H1 (cell line): ENCODE data around the gene ACE. TPM values are rescaled to one million over a fixed set of nuclear protein-coding genes. Genes with fewer than 3 reads are reported as not detected.

Source experiments
- CTCF ChIA-PET: fragments of 300-600 bp; sonication (Branson Sonifier 250); formaldehyde crosslinking; loops from one replicate; lab custom pipeline; 2021; ENCODE audit not compliant: partially characterized antibody; lab: Charles Lee
- POLR2A ChIA-PET: fragments of 300-600 bp; sonication (Branson Sonifier 250); formaldehyde crosslinking; loops from one replicate; lab custom pipeline; 2021; ENCODE audit warnings: inconsistent platforms; ENCODE audit not compliant: partially characterized antibody; lab: Charles Lee
- DNase-seq, 2 experiments: peaks; one replicate each; pipeline versions ENCODE4 v3.0.0 to v3.0.0-alpha.2; 2010 to 2022; ENCODE audit warnings: low spot score in 2 of 2, low read depth in 1 of 2, mixed read lengths in 1 of 2
- FAIRE-seq: peaks from 2 replicates; lab custom pipeline; 2011; peaks lifted over from hg19 to GRCh38; lab: Jason Lieb, UNC
- H2AFZ ChIP-seq: 2 replicates; pipeline ENCODE4 v1.8.1; 2012; ENCODE audit warnings: low read length, inconsistent platforms
- H2AK5ac ChIP-seq: 2 replicates; pipeline ENCODE4 v1.6.1; 2013; ENCODE audit warnings: low read depth, low read length
- H2BK120ac ChIP-seq: replicated peaks from 2 replicates; pipeline ENCODE3; 2013; ENCODE audit warnings: low read depth, low read length, inconsistent platforms
- H2BK12ac ChIP-seq: 2 replicates; pipeline ENCODE4 v1.6.1; 2013; ENCODE audit warnings: low read depth, low read length
- H2BK15ac ChIP-seq: 2 replicates; pipeline ENCODE4 v1.6.1; 2013; ENCODE audit warnings: low read length
- H2BK20ac ChIP-seq: 2 replicates; pipeline ENCODE4 v1.6.1; 2013; ENCODE audit warnings: low read length
- H2BK5ac ChIP-seq: 2 replicates; pipeline ENCODE4 v1.6.1; 2013; ENCODE audit warnings: low read depth, low read length
- H3K14ac ChIP-seq: 2 replicates; pipeline ENCODE4 v1.6.1; 2013; ENCODE audit warnings: inconsistent platforms; ENCODE audit not compliant: insufficient read length
- H3K18ac ChIP-seq: 2 replicates; pipeline ENCODE4 v1.6.1; 2013; ENCODE audit warnings: low read length; ENCODE audit errors: extremely low read depth
- H3K23ac ChIP-seq: 2 replicates; pipeline ENCODE4 v1.6.1; 2013; ENCODE audit warnings: inconsistent platforms; ENCODE audit not compliant: insufficient read length
- H3K23me2 ChIP-seq: 2 replicates; pipeline ENCODE4 v1.6.1; 2013; ENCODE audit warnings: low read depth, low read length
- H3K27ac ChIP-seq: 2 replicates; pipeline ENCODE4 v1.6.1; 2011; ENCODE audit warnings: low read depth, low read length, inconsistent platforms
- H3K27me3 ChIP-seq, 4 experiments: replicated peaks in 1 of 4; 1 replicate in 1 of 4; 2 replicates in 3 of 4; pipeline versions ENCODE4 v1.6.1 to v1.8.1; 2011 to 2013; ENCODE audit warnings: low read length in 3 of 4, mild to moderate bottlenecking in 3 of 4, inconsistent platforms in 2 of 4, mixed read lengths in 2 of 4, moderate library complexity in 1 of 4; ENCODE audit not compliant: control insufficient read depth in 3 of 4, insufficient read depth in 3 of 4; ENCODE audit errors: extremely low read depth in 1 of 4
- H3K36me3 ChIP-seq, 4 experiments: 2 replicates each; pipeline versions ENCODE4 v1.6.1 to v1.8.1; 2011 to 2013; ENCODE audit warnings: mild to moderate bottlenecking in 4 of 4, low read length in 3 of 4, moderate library complexity in 2 of 4, control low read depth in 1 of 4, inconsistent platforms in 1 of 4; ENCODE audit not compliant: insufficient read depth in 4 of 4, control insufficient read depth in 2 of 4
- H3K4ac ChIP-seq: replicated peaks from 2 replicates; pipeline ENCODE3; 2013; ENCODE audit warnings: low read length, low read depth, mixed read lengths, inconsistent platforms; ENCODE audit not compliant: insufficient read length
- H3K4me1 ChIP-seq, 4 experiments: replicated peaks in 1 of 4; 1 replicate in 1 of 4; 2 replicates in 3 of 4; pipeline versions ENCODE4 v1.6.1 to v1.8.1; 2011 to 2013; ENCODE audit warnings: low read length in 3 of 4, inconsistent platforms in 2 of 4, mixed read lengths in 1 of 4; ENCODE audit not compliant: insufficient read depth in 4 of 4, control insufficient read depth in 3 of 4
- H3K4me2 ChIP-seq, 2 experiments: 2 replicates each; pipeline versions ENCODE4 v1.6.1 to v1.8.1; 2011 to 2013; ENCODE audit warnings: low read depth in 2 of 2, low read length in 2 of 2, control low read depth in 1 of 2, inconsistent platforms in 1 of 2, mild to moderate bottlenecking in 1 of 2; ENCODE audit not compliant: insufficient read depth in 1 of 2
- H3K4me3 ChIP-seq, 4 experiments: fragments of 200-600, 300-600 bp in 1 of 4; sonication (generic), shearing (Covaris generic), sonication (Bioruptor Twin) in 1 of 4; 2 replicates each; pipeline versions ENCODE4 v1.5.1 to v1.8.1; 2011 to 2016; ENCODE audit warnings: low read length in 4 of 4, low read depth in 3 of 4, control low read depth in 2 of 4, inconsistent platforms in 2 of 4, mild to moderate bottlenecking in 2 of 4, mixed read lengths in 1 of 4, moderate library complexity in 1 of 4; ENCODE audit not compliant: insufficient read depth in 2 of 4; ENCODE audit errors: extremely low read depth in 1 of 4
- H3K56ac ChIP-seq: replicated peaks from 2 replicates; pipeline ENCODE3; 2013; ENCODE audit warnings: low read depth, mild to moderate bottlenecking, mixed read lengths, low read length, inconsistent platforms; ENCODE audit not compliant: insufficient read length
- H3K79me1 ChIP-seq: 2 replicates; pipeline ENCODE4 v1.6.1; 2013; ENCODE audit warnings: low read depth, low read length, control low read depth
- H3K79me2 ChIP-seq, 2 experiments: 2 replicates each; pipeline versions ENCODE4 v1.6.1 to v1.8.1; 2012 to 2013; ENCODE audit warnings: low read length in 2 of 2, mild to moderate bottlenecking in 2 of 2, inconsistent platforms in 1 of 2; ENCODE audit not compliant: insufficient read depth in 2 of 2, control insufficient read depth in 1 of 2
- H3K9ac ChIP-seq, 4 experiments: replicated peaks in 1 of 4; 1 replicate in 1 of 4; 2 replicates in 3 of 4; pipeline versions ENCODE4 v1.6.1 to v1.8.1; 2011 to 2013; ENCODE audit warnings: low read depth in 3 of 4, low read length in 3 of 4, control low read depth in 2 of 4, mild to moderate bottlenecking in 2 of 4, moderate library complexity in 2 of 4, inconsistent platforms in 1 of 4; ENCODE audit errors: extremely low read depth in 1 of 4
- H3K9me3 ChIP-seq, 2 experiments: 2 replicates each; pipeline versions ENCODE4 v1.6.1 to v1.8.1; 2012 to 2013; ENCODE audit warnings: mild to moderate bottlenecking in 2 of 2, moderate library complexity in 2 of 2, control low read depth in 1 of 2, inconsistent platforms in 1 of 2, low read depth in 1 of 2, low read length in 1 of 2, mixed read lengths in 1 of 2; ENCODE audit not compliant: insufficient read depth in 2 of 2
- H4K20me1 ChIP-seq, 2 experiments: replicated peaks in 1 of 2; 2 replicates each; pipeline versions ENCODE3 to v1.8.1; 2011 to 2013; ENCODE audit warnings: inconsistent platforms in 2 of 2, low read length in 2 of 2, mild to moderate bottlenecking in 1 of 2; ENCODE audit not compliant: insufficient read depth in 2 of 2, control insufficient read depth in 1 of 2
- H4K5ac ChIP-seq: 2 replicates; pipeline ENCODE4 v1.6.1; 2013; ENCODE audit warnings: low read length, low read depth, mixed read lengths, inconsistent platforms; ENCODE audit not compliant: insufficient read length
- H4K8ac ChIP-seq: 2 replicates; pipeline ENCODE4 v1.8.0; 2013; ENCODE audit warnings: mild to moderate bottlenecking, moderate library complexity, low read length, inconsistent platforms; ENCODE audit not compliant: insufficient read depth; ENCODE audit errors: extremely low read depth
- H4K91ac ChIP-seq: replicated peaks from 2 replicates; pipeline ENCODE3; 2013; ENCODE audit warnings: low read length, mixed read lengths, inconsistent platforms; ENCODE audit not compliant: insufficient read length
- BACH1 ChIP-seq: IDR thresholded peaks from 2 replicates; pipeline ENCODE4 v1.6.1; 2012; ENCODE audit warnings: low read length, improper control_type of control experiment
- CHD1 ChIP-seq: IDR thresholded peaks from 2 replicates; pipeline ENCODE4 v1.6.1; 2012; ENCODE audit warnings: low read depth, low read length, improper control_type of control experiment
- CREB1 ChIP-seq: IDR thresholded peaks from 2 replicates; pipeline ENCODE4 v1.6.1; 2012; ENCODE audit warnings: inconsistent platforms
- EP300 ChIP-seq, 2 experiments: IDR thresholded peaks; 1 replicate in 1 of 2; 2 replicates in 1 of 2; pipeline ENCODE4 v1.6.1; 2011 to 2012; ENCODE audit warnings: low read depth in 2 of 2, low read length in 2 of 2, mild to moderate bottlenecking in 2 of 2, borderline replicate concordance in 1 of 2, inconsistent platforms in 1 of 2, moderate library complexity in 1 of 2
- KDM5A ChIP-seq: fragments of 200-600 bp; IDR thresholded peaks from 2 replicates; pipeline ENCODE4 v1.7.1; 2012; ENCODE audit warnings: mild to moderate bottlenecking, low read length, inconsistent platforms, mixed read lengths
- MAFK ChIP-seq: IDR thresholded peaks from 2 replicates; pipeline ENCODE4 v1.6.1; 2012; ENCODE audit warnings: low read depth, mild to moderate bottlenecking, improper control_type of control experiment, low read length
- RAD21 ChIP-seq, 2 experiments: IDR thresholded peaks in 1 of 2; conservative IDR thresholded peaks in 1 of 2; 2 replicates each; pipeline ENCODE4 v1.6.1; 2011; ENCODE audit warnings: low read depth in 2 of 2, low read length in 2 of 2, improper control_type of control experiment in 1 of 2, inconsistent platforms in 1 of 2, mild to moderate bottlenecking in 1 of 2, moderate library complexity in 1 of 2
- RNF2 ChIP-seq: fragments of 200-900, 300-1000 bp; sonication (generic); IDR thresholded peaks from 2 replicates; pipeline ENCODE4 v1.7.1; 2016; ENCODE audit warnings: borderline replicate concordance, low read depth, mild to moderate bottlenecking, antibody characterized with exemption, low read length; ENCODE audit not compliant: poor library complexity, severe bottlenecking; ENCODE audit errors: missing control alignments
- TCF12 ChIP-seq: IDR thresholded peaks from 2 replicates; pipeline ENCODE4 v1.6.1; 2011; ENCODE audit warnings: low read depth, mild to moderate bottlenecking, low read length
- YY1 ChIP-seq: IDR thresholded peaks from 2 replicates; pipeline ENCODE4 v1.6.1; 2011; ENCODE audit warnings: low read depth, mild to moderate bottlenecking, low read length
- ZNF274 ChIP-seq: IDR thresholded peaks from 2 replicates; pipeline ENCODE4 v1.7.0; 2012; ENCODE audit warnings: low read length, borderline replicate concordance; ENCODE audit errors: extremely low read depth
- WGBS, 2 experiments: shearing (Covaris generic) in 1 of 2; methylation state at CpG; one replicate each; pipeline versions ENCODE4 v1.1.6 to v1.1.7; 2013 to 2015; ENCODE audit warnings: low lambda C conversion rate in 2 of 2, mixed read lengths in 2 of 2, inconsistent platforms in 1 of 2, low coverage in 1 of 2, missing lambda C conversion rate in 1 of 2; ENCODE audit not compliant: insufficient replicate concordance in 2 of 2, insufficient coverage in 1 of 2, insufficient read length in 1 of 2; ENCODE audit errors: extremely low coverage in 1 of 2, missing lambda C conversion rate in 1 of 2; 5-methylcytosine and 5-hydroxymethylcytosine counted together
- polyA plus RNA-seq, 7 experiments: library from polyadenylated mRNA; depleted of rRNA in 3 of 7; stranded (reverse) in 5 of 7; unstranded in 2 of 7; fragments of >200 nt in 5 of 7; fragments of 200-250 nt in 2 of 7; gene quantifications; 1 replicate in 5 of 7; 2 replicates in 1 of 7; 4 replicates in 1 of 7; pipeline versions ENCODE4 v1.2.1 to v1.2.3, GENCODE V29; 2011 to 2013; ENCODE audit warnings: missing spikeins in 2 of 7, mixed read lengths in 2 of 7
- total RNA-seq: library from RNA; stranded (reverse); fragmentation: NEBNext Ultra II Directional; extraction: Animal tissue kit (Norgen Biotek cat#: 25700); gene quantifications from 2 replicates; pipeline ENCODE4 v1.2.1, GENCODE V29; 2021

Gene ACE
- total and polyA plus RNA-seq, 2 of the 8 experiments (the other 6 are each of a cell fraction or from before 2014, with no cell fraction given) = 2.5 to 5.5 TPM

DNA sequence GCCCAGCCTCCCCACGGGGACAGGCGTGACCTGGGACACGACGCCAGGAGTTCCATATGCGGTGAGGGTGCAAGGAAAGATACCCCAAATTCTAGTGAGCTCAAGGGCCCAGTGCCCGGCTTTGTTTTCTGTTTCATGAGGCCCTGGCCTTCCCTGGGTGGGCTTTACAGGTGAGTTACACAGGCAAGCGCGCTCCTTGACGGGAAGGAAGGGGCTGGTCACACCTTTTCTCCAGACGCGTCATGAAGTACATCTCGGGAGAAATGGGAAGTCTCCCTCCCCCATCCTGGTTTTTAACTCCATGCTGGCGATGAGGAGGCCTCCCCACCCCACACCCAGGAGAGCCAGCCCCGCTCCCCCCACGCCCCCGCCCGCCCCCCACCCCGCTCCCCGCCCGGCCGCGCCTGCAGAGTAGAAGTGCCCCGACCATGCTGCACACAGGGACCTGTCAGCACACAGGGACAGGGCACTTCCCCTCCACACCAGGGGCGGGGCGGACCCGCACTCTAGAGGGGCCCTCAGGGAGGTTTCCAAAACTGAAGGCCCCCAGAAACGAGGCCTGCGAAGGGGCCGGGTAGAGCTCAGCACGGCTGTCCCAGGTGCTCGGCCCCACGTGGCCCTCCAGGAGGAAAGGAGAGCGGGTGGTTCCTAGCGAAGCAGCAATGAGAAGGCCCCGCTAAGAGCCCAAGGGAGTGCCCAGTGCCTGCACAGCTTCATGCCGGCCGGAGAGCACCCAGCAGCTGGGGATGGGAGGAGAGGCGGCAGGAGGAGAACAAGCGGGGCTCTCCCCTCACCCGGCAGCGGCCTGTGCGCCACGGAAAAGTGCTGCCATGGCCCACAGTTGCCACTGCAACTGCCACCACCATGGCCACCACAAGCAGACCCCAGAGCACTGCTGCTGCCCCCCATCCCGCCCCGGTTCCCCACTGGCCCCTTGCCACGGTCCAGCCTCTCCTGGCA is 38.5 kb upstream of the ACE start:
- Histone ChIP-seq H2BK12ac (no peak overlapping the region), H3K18ac (peak overlapping the region; percentile 48; the same call in 1 of the 2 replicates), H3K79me1 (peaks cover 6% of the 10 kb centered on the region; the same call in 1 of the 2 replicates), H2BK120ac (no peak overlapping the region), H3K4ac (no peak overlapping the region), H3K36me3 (no peaks in the 10 kb centered on the region), H2BK5ac (no peak overlapping the region), H2BK15ac (no peak overlapping the region), H4K8ac (no peak overlapping the region), H2AFZ (no peak overlapping the region), H3K4me3 (no peak overlapping the region), H4K20me1 (peaks cover 0 to 2% of the 10 kb centered on the region in 2 experiments), H3K9me3 (no peaks in the 10 kb centered on the region), H3K23me2 (no peaks in the 10 kb centered on the region), H3K14ac (no peak overlapping the region), H3K23ac (no peak overlapping the region), H3K27ac (no peak overlapping the region), H2BK20ac (no peak overlapping the region), H4K5ac (no peak overlapping the region), H4K91ac (no peak overlapping the region), H3K79me2 (no peaks in the 10 kb centered on the region), H2AK5ac (no peak overlapping the region), H3K4me2 (no peak overlapping the region), H3K9ac (no peak overlapping the region), H3K56ac (no peak overlapping the region), H3K27me3 (no peaks in the 10 kb centered on the region), H3K4me1 (peaks cover 0 to 21% (median 6%) of the 10 kb centered on the region in 4 experiments; a peak in 5 of 7 replicates)
- DNase-seq = no peak
- 85% methylated on average over 28 of the region's 46 CpGs; no CpG with 5 or more reads in 1 of the 2 experiments for WGBS, 2 experiments
- no peak for FAIRE-seq
- CTCF ChIA-PET = interaction anchor here (0.9 to 29.0 kb wide), 8 partner anchors 10 to 206 kb away, joined by 3 to 758 read pairs (median 17); partner anchors contain the start of gene ACE
- POLR2A ChIA-PET = interaction anchor here (4.8 kb wide), 1 partner anchor 9 kb away, joined by 33 read pairs; the partner anchor contains the start of gene CYB561
- TF ChIP-seq TCF12 = no peak
- no peak for TF ChIP-seq CREB1
- no peak for TF ChIP-seq KDM5A
- TF ChIP-seq BACH1 = no peak
- no peak for TF ChIP-seq CHD1
- TF ChIP-seq RAD21 (IDR thresholded peaks at IDR 0.05 in 1 of 2, conservative IDR thresholded peaks at IDR 0.05 in 1 of 2; ENCODE audit: low read depth in 2 of 2, low read length in 2 of 2) = no peak
- no peak for TF ChIP-seq EP300 (IDR thresholded peaks at IDR 0.05; ENCODE audit: borderline replicate concordance in 1 of 2, low read depth in 2 of 2, low read length in 2 of 2)
- no peak for TF ChIP-seq ZNF274
- no peak for TF ChIP-seq MAFK
- no peak for TF ChIP-seq YY1
- TF ChIP-seq RNF2 = no peak
